HUES6 (cell line): ENCODE measurements around the gene TPTE.
"Not testable (repeated sequence)": the region's sequence is repeated elsewhere in the genome, so short reads cannot be mapped to it uniquely, and the experiment has no call there.

Source experiments
- H3K27ac ChIP-seq: 2 replicates; pipeline ENCODE4 v1.7.0; 2013; ENCODE audit warnings: low read depth, mild to moderate bottlenecking, low read length, inconsistent platforms
- H3K27me3 ChIP-seq: 2 replicates; pipeline ENCODE4 v1.6.1; 2013; ENCODE audit warnings: low read length; ENCODE audit not compliant: control insufficient read depth, insufficient read depth
- H3K36me3 ChIP-seq: 2 replicates; pipeline ENCODE4 v1.6.1; 2013; ENCODE audit warnings: low read length; ENCODE audit not compliant: control insufficient read depth, insufficient read depth
- H3K4me1 ChIP-seq: 2 replicates; pipeline ENCODE4 v1.6.1; 2013; ENCODE audit warnings: low read length; ENCODE audit not compliant: control insufficient read depth, insufficient read depth
- H3K4me3 ChIP-seq: 2 replicates; pipeline ENCODE4 v1.5.1; 2013; ENCODE audit warnings: low read depth, low read length
- H3K9ac ChIP-seq: one replicate; pipeline ENCODE4 v1.6.1; 2013; ENCODE audit warnings: mild to moderate bottlenecking, low read length
- H3K9me3 ChIP-seq: 2 replicates; pipeline ENCODE4 v1.6.1; 2013; ENCODE audit warnings: low read depth, low read length; ENCODE audit not compliant: control insufficient read depth, insufficient read depth

Gene TPTE

DNA sequence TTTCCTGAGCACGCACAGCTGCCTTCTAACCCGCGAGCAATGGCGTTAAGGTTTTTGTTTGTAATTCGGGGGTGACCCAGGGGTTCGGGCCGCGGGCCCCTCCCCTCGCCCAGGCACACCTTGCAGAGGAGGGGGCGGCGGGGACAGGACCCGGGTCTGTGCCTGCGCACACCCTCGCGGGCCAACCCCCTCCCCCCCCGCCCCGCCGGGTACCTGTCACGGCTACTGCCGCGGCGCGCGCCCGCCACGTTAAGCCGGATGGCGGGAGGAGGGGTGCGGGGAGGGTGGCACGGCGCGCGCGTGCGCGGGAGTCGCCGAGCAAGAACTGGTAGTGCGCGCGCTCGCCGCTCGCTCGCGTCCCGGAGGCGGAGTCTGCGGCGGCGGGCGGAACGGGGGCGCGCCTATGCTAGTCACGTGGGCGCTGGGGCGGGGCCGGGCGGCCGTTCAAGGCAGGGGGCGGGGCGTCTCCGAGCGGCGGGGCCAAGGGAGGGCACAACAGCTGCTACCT is at the start of gene TPTE:
Gene TPTE, plus strand, starts transcription at position 493 of the 508 bp plus-strand sequence. CDS start 17,141 bp downstream, outside the sequence.
- H3K4me1 ChIP-seq: no peaks in the 10 kb centered on the region
- H3K27ac ChIP-seq: no peak within 1 kb of the TSS
- H3K36me3 ChIP-seq: no peaks in the 10 kb centered on the region
- no peaks in the 10 kb centered on the region for H3K27me3 ChIP-seq
- H3K4me3 ChIP-seq: no peak within 1 kb of the TSS
- no peak within 1 kb of the TSS for H3K9ac ChIP-seq
- peaks cover 56% of the 10 kb centered on the region for H3K9me3 ChIP-seq

DNA sequence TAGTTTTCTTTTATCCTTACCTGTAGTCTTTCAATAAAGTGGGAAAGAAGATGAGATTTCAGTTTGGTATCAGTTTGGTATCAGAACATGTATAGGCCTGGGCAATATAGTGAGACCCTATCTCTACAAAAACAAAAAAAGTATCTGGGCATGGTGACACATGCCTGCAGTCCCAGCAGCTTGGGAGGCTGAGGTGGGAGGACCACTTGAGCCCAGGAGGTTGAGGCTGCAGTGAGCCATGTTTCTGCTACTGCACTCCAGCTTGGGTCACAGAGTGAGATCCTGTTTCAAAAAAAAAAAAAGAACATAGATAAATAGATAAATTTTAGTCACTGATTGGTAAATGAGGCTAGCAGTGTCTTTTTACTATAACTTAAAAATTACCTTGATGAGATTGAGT is 49.4 kb upstream of the TPTE start:
- H3K36me3 ChIP-seq, H3K27ac ChIP-seq, H3K4me1 ChIP-seq, H3K4me3 ChIP-seq, H3K9ac ChIP-seq, H3K27me3 ChIP-seq: not testable (repeated sequence)
- H3K9me3 ChIP-seq: peaks cover 56% of the 10 kb centered on the region

DNA sequence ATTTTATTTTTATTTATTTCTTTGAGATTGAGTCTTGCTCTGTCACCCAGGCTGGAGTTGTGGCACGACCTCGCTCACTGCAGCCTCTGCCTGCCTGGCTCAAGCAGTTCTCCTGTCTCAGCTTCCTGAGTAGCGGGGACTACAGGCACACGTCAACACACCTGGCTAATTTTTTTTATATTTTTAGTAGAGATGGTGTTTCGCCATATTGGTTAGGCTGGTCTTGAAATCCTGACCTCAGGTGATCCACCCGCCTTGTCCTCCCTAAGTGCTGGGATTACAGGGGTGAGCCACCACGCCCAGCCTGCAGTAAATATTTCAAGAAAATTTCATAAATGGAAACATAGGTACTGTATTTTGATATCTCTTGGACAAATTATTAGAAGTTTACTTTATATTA is 43.6 kb upstream of the TPTE start:
- H3K9ac ChIP-seq, H3K27ac ChIP-seq, H3K36me3 ChIP-seq, H3K27me3 ChIP-seq, H3K4me3 ChIP-seq, H3K4me1 ChIP-seq: not testable (repeated sequence)
- peaks cover 36% of the 10 kb centered on the region for H3K9me3 ChIP-seq

DNA sequence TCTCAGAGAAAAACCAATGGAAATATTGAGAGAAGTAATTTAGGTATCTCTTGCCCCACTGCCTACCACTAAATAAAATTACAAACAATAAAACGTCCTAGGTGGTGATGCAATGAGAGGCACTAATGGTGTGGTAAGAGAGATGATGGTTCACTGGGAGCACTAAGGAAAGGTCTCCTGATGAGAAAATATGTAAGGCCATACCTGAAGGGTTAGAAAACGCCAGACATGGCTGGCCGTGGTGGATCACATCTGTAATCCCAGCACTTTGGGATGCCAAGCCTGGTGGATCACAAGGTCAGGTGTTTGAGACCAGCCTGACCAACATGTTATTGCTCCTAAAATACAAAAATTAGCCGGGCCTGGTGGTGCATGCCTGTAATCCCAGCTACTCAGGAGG is 41.5 kb upstream of the TPTE start:
- peaks cover 33% of the 10 kb centered on the region for H3K9me3 ChIP-seq
- H3K27ac ChIP-seq, H3K27me3 ChIP-seq, H3K4me3 ChIP-seq, H3K4me1 ChIP-seq, H3K9ac ChIP-seq, H3K36me3 ChIP-seq: not testable (repeated sequence)

GRCh38 chr21:10484864-10485263 is 36.5 kb upstream of the TPTE start:
- not testable (repeated sequence) for H3K27me3 ChIP-seq, H3K4me1 ChIP-seq, H3K36me3 ChIP-seq, H3K4me3 ChIP-seq, H3K9ac ChIP-seq, H3K27ac ChIP-seq
- peaks cover 19% of the 10 kb centered on the region; the same call in 1 of the 2 replicates for H3K9me3 ChIP-seq

DNA sequence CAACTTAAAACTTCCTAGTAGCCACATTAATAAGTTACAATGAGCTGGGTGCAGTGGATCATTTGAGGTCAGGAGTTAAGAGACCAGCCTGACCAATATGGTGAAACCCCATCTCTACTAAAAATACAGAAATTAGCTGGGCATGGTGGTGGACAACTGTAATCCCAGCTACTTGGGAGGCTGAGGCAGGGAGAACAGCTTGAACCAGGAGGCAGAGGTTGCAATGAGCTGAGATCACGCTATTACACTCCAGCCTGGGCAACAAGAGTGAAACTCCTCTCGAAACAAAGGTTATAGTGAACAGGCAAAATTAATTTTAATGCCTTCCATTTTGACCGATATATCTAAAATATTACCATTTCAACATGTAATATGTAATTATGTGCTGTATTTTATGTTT is 30.9 kb upstream of the TPTE start:
- H3K27ac ChIP-seq, H3K27me3 ChIP-seq, H3K4me1 ChIP-seq, H3K9ac ChIP-seq, H3K9me3 ChIP-seq, H3K36me3 ChIP-seq, H3K4me3 ChIP-seq: not testable (repeated sequence)

DNA sequence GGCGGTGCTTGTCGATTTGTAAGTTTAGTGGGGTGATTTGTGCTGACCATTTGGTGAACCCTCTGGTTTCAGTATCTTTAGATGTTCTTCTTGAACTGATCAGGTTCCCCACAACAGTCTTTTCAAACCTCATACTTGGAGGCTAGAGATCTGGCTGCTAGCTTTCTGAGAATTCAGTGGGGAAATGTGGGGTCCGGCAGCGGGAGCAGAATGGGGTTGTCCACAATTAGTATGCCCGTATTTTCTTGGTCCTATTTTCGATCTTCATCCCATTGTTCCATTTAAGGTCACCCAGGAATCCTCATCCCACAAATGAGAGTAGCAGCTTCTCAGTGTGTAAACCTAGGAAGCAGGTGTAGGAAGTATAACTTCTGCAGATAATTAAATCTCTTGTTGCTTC is 10.3 kb upstream of the TPTE start:
- H3K36me3 ChIP-seq: no peaks in the 10 kb centered on the region
- no peaks in the 10 kb centered on the region for H3K27me3 ChIP-seq
- H3K27ac ChIP-seq: no peak overlapping the region
- H3K4me3 ChIP-seq: no peak overlapping the region
- no peak overlapping the region for H3K9ac ChIP-seq
- no peaks in the 10 kb centered on the region for H3K4me1 ChIP-seq
- peaks cover 34% of the 10 kb centered on the region for H3K9me3 ChIP-seq

DNA sequence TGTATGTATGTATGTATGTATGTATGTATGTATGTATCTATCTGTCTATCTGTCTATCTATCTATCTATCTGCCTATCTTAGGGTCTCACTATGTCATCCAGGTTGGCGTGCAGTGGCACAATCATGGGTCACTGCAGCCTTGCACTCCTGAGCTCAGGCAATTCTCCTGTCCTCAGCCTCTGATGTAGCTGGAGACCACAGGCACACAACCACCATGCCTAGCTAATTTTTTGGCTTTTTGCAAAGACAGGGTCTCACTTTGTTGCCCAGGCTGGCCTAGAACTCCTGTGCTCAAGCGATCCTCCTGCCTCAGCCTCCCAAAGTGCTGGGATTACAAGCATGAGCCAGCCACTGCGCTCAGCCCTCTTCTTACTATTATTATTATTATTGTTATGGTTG is 4.5 kb upstream of the TPTE start:
- H3K9me3 ChIP-seq: peaks cover 62% of the 10 kb centered on the region
- H3K4me1 ChIP-seq, H3K9ac ChIP-seq, H3K27ac ChIP-seq, H3K27me3 ChIP-seq, H3K4me3 ChIP-seq, H3K36me3 ChIP-seq: not testable (repeated sequence)

DNA sequence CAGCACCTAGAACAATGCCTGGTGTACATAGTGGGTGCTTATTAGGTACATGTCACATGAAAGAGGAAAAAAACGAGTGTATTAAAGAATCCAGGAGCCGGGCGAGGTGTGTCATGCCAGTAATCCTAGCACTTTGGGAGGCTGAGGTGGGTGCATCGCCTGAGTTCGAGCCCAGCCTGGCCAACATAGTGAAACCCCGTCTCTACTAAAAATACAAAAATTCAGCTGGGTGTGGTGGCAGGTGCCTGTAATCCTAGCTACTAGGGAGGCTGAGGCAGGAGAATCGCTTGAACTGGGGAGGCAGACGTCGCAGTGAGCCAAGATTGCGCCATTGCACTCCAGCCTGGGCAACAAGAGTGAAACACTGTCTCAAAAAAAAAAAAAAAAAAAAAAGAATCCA is 3.5 kb upstream of the TPTE start:
- H3K4me1 ChIP-seq, H3K9ac ChIP-seq, H3K4me3 ChIP-seq, H3K27me3 ChIP-seq, H3K27ac ChIP-seq, H3K36me3 ChIP-seq: not testable (repeated sequence)
- peaks cover 59% of the 10 kb centered on the region for H3K9me3 ChIP-seq

DNA sequence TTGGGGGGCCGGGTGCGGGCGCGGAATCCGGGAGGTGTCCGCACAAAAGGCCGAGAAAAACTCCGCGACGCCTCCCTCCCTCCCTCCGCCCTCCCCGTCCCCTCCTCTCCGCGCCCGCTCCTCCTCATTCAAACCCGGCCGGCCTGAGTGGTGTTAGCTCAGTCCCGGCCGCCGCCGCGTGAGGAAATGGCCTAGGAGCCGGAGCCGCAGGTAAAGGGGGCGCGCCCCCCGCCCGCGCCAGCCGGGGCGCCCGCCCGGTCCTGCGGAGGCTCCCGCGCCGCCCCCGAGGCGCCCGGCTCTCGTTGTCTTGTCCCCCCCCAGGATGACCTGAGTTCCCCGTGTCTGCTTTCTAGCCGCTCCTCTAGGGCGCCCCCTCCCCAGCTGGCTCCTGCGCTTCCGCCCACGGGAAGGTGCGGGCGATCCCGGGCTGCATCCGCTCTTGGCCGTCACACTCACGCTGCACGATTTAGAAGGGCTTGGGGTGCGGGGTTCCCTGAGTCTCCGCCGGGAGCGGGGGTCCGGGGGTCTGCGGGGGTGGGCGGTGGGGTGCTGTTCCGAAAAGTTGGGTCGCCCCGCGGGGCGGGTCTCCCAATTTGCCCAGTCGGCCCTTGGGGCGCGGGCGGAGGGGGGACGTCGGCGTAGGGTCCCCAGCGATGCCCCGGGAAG is 585 bp downstream of the TPTE start:
- not testable (repeated sequence) for H3K4me1 ChIP-seq, H3K4me3 ChIP-seq, H3K36me3 ChIP-seq, H3K27me3 ChIP-seq, H3K27ac ChIP-seq, H3K9ac ChIP-seq
- peaks cover 59% of the 10 kb centered on the region for H3K9me3 ChIP-seq

DNA sequence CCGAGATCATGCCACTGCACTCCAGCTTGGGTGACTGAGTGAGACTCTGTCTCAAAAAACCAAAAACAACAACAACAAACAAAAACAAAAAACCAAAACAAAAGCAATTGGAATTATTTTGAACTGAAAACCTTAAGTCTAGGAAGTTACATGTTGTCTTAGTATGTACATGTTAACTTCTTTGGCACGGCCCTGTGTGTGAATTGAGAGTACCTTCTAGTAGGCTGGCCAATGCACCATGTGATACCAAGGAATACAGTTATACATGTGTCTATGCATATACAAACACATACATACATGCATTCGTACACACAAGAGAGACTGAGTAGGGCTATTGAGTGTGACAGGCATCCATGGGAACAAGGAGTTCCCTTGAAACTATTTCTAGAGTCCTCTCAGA is 18.6 kb downstream of the TPTE start:
- H3K9ac ChIP-seq: no peak overlapping the region
- no peaks in the 10 kb centered on the region for H3K27me3 ChIP-seq
- peaks cover 78% of the 10 kb centered on the region for H3K9me3 ChIP-seq
- no peaks in the 10 kb centered on the region for H3K36me3 ChIP-seq
- no peak overlapping the region for H3K4me3 ChIP-seq
- H3K4me1 ChIP-seq: no peaks in the 10 kb centered on the region
- H3K27ac ChIP-seq: no peak overlapping the region

GRCh38 chr21:10544376-10544775 is 23.0 kb downstream of the TPTE start:
- not testable (repeated sequence) for H3K4me1 ChIP-seq, H3K4me3 ChIP-seq
- peaks cover 81% of the 10 kb centered on the region for H3K9me3 ChIP-seq

More at GRCh38 chr21:10544376-10544775, 23.0 kb downstream of the TPTE start:
- not testable (repeated sequence) for H3K27me3 ChIP-seq, H3K36me3 ChIP-seq, H3K9ac ChIP-seq, H3K27ac ChIP-seq
